Uterus (tissue), 4 donors: ENCODE measurements around the gene ZC3HAV1L. TPM values are rescaled to one million over a fixed set of nuclear protein-coding genes. Genes with fewer than 3 reads are reported as not detected.

Source experiments
- DNase-seq, 2 donors: peaks; one replicate each; pipeline ENCODE4 v3.0.0-alpha.2; 2019 to 2020
- H3K27ac ChIP-seq, 2 donors: fragments of 200-600 bp; sonication (generic); 1 replicate in 1 of 2; 2 replicates in 1 of 2; pipeline ENCODE4 v1.5.1; 2016 to 2018
- H3K27me3 ChIP-seq, 2 donors: fragments of 200-600 bp; sonication (generic); one replicate each; pipeline ENCODE4 v1.5.1; 2018 to 2019; ENCODE audit warnings: control low read depth in 1 of 2
- H3K36me3 ChIP-seq, 2 donors: fragments of 200-600 bp; sonication (generic); one replicate each; pipeline ENCODE4 v1.5.1; 2019; ENCODE audit warnings: control low read depth in 1 of 2
- H3K4me1 ChIP-seq, 2 donors: fragments of 200-600 bp; sonication (generic); one replicate each; pipeline ENCODE4 v1.5.1; 2018 to 2019; ENCODE audit warnings: control low read depth in 1 of 2
- H3K4me3 ChIP-seq, 2 donors: fragments of 200-600 bp; sonication (generic); 1 replicate in 1 of 2; 2 replicates in 1 of 2; pipeline ENCODE4 v1.5.1; 2018 to 2019; ENCODE audit warnings: mild to moderate bottlenecking in 1 of 2
- H3K9me3 ChIP-seq, 2 donors: fragments of 200-600 bp; sonication (generic); one replicate each; pipeline ENCODE4 v1.5.1; 2019; ENCODE audit warnings: control low read depth in 1 of 2
- POLR2A ChIP-seq, 2 donors: fragments of 450-650 bp; IDR thresholded peaks; one replicate each; pipeline ENCODE4 v1.6.1; 2016; ENCODE audit warnings: antibody characterized with exemption in 2 of 2, mild to moderate bottlenecking in 1 of 2, moderate library complexity in 1 of 2
- intact Hi-C: fragments of 100-400 bp; cut with DNase I; formaldehyde crosslinking; loops from one replicate; pipeline ENCODE4 v1.15.1; 2023; ENCODE audit warnings: low total_unique reads
- total RNA-seq, 4 donors: library from RNA; depleted of rRNA in 3 of 4; stranded (reverse); fragments of >200 nt in 3 of 4; gene quantifications; one replicate each; pipeline versions ENCODE4 v1.1.0 to v1.2.4, GENCODE V29; 2014 to 2023
- TF ChIP-seq, protein P1 (sequence below), 4 experiments: fragments of 200-600 bp in 2 of 4; fragments of 450-650 bp in 2 of 4; sonication (generic) in 2 of 4; IDR thresholded peaks; one replicate each; pipeline ENCODE4 v1.5.1; 2016 to 2019; ENCODE audit warnings: antibody characterized with exemption in 4 of 4, mild to moderate bottlenecking in 2 of 4, moderate library complexity in 1 of 4
- donor health status: DM: yes; HTN: yes; CAD: no.

The ZC3HAV1L gene
- total RNA-seq, 4 donors from 2014 or later = 10.0 to 73.0 (median 31.9) TPM

DNA sequence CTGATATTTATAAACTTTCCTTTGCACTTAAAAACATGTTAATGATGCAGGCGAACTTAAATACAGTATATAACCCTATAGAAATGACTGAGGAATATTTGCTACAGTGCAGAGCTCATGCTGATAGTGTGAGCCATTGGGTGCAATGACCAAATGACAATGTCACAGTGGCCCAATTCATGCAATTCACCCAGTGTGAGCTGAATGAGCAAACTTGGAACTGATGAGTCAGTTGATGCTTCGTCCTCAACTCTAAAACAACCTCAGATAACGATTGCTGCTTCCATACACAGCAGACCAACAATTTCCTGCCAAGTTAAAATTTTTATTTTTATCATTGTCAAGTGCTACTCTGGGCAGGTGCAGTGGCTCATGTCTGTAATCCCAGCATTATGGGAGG lies 12.1 kb upstream of the ZC3HAV1L start:
- Histone ChIP-seq H3K4me3 (no peak overlapping the region), H3K9me3 (no peaks in the 10 kb centered on the region), H3K27ac (no peak overlapping the region), H3K36me3 (no peaks in the 10 kb centered on the region), H3K27me3 (no peaks in the 10 kb centered on the region), H3K4me1 (no peaks in the 10 kb centered on the region)
- no peak for DNase-seq
- intact Hi-C loops = no loop called here
- TF ChIP-seq, protein P1, sequence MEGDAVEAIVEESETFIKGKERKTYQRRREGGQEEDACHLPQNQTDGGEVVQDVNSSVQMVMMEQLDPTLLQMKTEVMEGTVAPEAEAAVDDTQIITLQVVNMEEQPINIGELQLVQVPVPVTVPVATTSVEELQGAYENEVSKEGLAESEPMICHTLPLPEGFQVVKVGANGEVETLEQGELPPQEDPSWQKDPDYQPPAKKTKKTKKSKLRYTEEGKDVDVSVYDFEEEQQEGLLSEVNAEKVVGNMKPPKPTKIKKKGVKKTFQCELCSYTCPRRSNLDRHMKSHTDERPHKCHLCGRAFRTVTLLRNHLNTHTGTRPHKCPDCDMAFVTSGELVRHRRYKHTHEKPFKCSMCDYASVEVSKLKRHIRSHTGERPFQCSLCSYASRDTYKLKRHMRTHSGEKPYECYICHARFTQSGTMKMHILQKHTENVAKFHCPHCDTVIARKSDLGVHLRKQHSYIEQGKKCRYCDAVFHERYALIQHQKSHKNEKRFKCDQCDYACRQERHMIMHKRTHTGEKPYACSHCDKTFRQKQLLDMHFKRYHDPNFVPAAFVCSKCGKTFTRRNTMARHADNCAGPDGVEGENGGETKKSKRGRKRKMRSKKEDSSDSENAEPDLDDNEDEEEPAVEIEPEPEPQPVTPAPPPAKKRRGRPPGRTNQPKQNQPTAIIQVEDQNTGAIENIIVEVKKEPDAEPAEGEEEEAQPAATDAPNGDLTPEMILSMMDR (IDR thresholded peaks at IDR 0.05) = no peak
- no peak for TF ChIP-seq POLR2A (IDR thresholded peaks at IDR 0.05)

DNA sequence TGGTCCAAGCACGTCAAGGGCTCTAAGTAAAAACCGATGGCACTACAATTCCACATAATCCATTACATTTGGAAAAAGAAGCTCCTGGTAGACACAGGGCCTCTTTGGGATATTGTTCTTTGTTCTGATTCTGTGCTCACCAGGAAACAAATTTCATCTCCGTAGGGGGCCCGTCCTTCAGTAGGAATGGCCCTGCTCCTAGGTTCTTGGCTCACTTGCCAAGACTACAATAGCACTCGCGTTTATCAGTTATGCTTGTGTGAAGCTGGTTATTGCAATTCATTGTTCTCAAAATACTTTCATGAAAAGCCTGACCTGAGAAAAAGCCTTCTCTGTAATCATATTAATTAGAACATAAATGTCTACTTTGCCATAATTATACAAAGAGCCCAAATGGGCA lies 10.3 kb upstream of the ZC3HAV1L start:
- H3K27me3 ChIP-seq = no peaks in the 10 kb centered on the region

DNA sequence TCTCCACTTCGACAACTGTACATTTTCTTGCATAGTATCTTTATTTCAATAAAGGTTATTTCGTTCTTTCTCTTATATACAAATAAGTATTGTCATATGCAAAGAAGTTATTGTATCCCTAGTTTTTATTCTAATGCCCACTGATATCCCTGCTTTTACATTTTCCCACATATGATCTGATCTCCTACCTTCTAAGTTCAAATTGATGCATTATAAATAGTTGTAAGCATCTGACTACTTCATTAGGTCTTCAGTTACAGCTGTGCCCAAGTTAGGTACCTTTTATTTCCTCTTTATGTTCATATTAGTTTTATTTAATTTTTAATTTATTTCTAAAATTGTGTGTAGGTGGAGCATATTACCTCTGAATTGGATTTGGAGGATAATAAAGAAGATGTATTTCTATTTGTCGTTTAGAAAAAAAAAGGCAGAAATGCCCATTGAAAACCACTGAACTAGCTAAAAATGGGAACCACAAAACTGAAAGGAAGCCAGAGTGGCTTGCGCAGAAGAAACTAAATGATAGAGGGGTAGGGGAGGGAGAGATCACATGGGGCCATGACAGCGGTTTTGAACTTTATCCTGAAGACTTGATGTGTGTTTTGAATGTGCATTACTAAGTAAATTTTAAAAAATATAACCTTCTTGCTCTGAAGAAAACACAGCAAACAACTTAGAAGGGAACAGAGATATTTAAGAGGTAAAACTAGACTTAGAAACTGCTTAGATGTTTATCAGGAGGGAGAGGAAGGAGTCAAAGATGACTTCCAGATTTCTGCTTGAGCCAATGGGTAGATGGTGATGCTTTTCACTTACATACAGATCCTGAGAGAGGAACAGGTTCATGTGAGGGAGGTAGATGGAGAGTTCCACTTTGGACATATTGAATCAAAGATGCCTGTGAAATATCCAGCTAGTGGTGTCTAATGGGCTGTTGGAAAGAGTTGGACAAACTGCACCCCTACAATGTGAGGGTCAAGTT lies 9.3 kb upstream of the ZC3HAV1L start:
- no peak for DNase-seq
- H3K27me3 ChIP-seq = no peaks in the 10 kb centered on the region
- no peaks in the 10 kb centered on the region for H3K36me3 ChIP-seq
- H3K27ac ChIP-seq = no peak overlapping the region
- intact Hi-C loops = no loop called here
- no peak overlapping the region for H3K4me3 ChIP-seq
- no peaks in the 10 kb centered on the region for H3K9me3 ChIP-seq
- no peaks in the 10 kb centered on the region for H3K4me1 ChIP-seq
- TF ChIP-seq, protein P1 (IDR thresholded peaks at IDR 0.05) = no peak
- no peak for TF ChIP-seq POLR2A (IDR thresholded peaks at IDR 0.05)

More for the DNA sequence above, 10.3 kb upstream of the ZC3HAV1L start:
- no peaks in the 10 kb centered on the region for H3K36me3 ChIP-seq
- no peak for DNase-seq
- intact Hi-C loops = no loop called here
- no peaks in the 10 kb centered on the region for H3K4me1 ChIP-seq
- TF ChIP-seq, protein P1 (IDR thresholded peaks at IDR 0.05) = no peak
- no peak for TF ChIP-seq POLR2A (IDR thresholded peaks at IDR 0.05)
- no peaks in the 10 kb centered on the region for H3K9me3 ChIP-seq
- H3K27ac ChIP-seq = no peak overlapping the region
- no peak overlapping the region for H3K4me3 ChIP-seq

DNA sequence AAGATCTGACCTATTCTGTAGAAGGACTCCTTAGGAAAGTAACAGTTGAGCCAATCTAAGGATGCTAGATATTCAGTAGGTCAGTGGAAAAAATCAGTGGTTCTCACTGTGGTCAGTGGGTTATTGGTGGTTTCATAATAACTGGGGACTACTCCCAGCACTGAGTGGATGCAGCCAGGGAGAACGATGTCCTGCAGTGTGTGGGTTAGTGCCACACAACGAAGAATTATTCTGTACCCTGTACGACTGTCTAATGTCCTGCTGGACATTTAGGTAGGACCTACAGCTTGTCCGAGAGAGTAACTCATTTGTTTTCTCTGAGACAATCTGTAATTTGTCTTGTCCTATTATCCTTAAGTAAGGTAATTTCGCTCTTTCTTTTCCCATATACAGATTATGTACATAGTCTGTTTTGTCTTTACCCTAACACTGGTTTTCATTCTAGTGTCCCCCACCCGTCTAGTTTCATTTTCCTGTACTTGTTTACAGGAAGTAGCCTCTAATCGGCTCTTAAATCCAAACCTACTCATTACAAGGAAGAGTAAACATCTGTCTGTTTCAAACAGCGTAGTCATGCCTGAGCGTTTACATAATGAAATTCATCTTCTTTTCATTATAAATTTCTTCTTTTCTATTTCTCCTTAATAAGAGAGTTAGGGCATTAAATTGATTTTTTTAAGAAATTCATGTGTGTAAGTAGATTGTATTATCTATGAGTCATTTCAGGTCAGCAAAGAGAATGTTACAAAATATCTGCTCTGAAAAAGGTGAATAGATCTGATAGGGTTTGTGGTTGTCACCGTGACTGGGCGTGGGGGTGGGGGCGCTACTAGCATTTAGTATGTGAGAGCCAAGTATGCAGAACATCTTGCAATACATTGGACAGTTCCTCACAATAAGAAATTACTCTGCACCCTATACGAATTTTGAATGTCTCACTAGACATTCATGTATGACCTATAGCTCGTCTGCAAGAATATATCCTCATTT lies 8.3 kb upstream of the ZC3HAV1L start:
- intact Hi-C loops = no loop called here
- no peaks in the 10 kb centered on the region for H3K36me3 ChIP-seq
- no peak for DNase-seq
- TF ChIP-seq, protein P1 (IDR thresholded peaks at IDR 0.05) = no peak
- no peak for TF ChIP-seq POLR2A (IDR thresholded peaks at IDR 0.05)
- H3K27me3 ChIP-seq = no peaks in the 10 kb centered on the region
- H3K4me3 ChIP-seq = no peak overlapping the region
- H3K9me3 ChIP-seq = no peaks in the 10 kb centered on the region
- H3K4me1 ChIP-seq = no peaks in the 10 kb centered on the region
- no peak overlapping the region for H3K27ac ChIP-seq
